CD14-positive monocyte (primary cell): ENCODE results near the gene DPH6. TPM values are rescaled to one million over a fixed set of nuclear protein-coding genes. Genes with fewer than 3 reads are reported as not detected.

Source experiments
- DNase-seq, 3 donors: peaks; one replicate each; pipeline ENCODE4 v3.0.0-alpha.2; 2011 to 2022
- H2AFZ ChIP-seq: 2 replicates; pipeline ENCODE4 v1.6.0; 2012; ENCODE audit warnings: mild to moderate bottlenecking, low read depth, low read length, inconsistent platforms; ENCODE audit not compliant: insufficient read depth, poor library complexity, severe bottlenecking
- H3K27ac ChIP-seq, 2 donors: 1 replicate in 1 of 2; 2 replicates in 1 of 2; pipeline ENCODE4 v1.5.1; 2012 to 2013; ENCODE audit warnings: low read length in 2 of 2, control low read depth in 1 of 2, inconsistent platforms in 1 of 2, low read depth in 1 of 2, mild to moderate bottlenecking in 1 of 2
- H3K27me3 ChIP-seq, 2 donors: one replicate each; pipeline versions ENCODE4 v1.6.0 to v1.6.1; 2011 to 2013; ENCODE audit warnings: low read length in 2 of 2; ENCODE audit not compliant: control insufficient read depth in 2 of 2, insufficient read depth in 2 of 2
- H3K36me3 ChIP-seq, 2 donors: replicated peaks in 1 of 2; 1 replicate in 1 of 2; 2 replicates in 1 of 2; pipeline versions ENCODE4 v1.5.1 to v1.6.1; 2012 to 2013; ENCODE audit warnings: low read length in 2 of 2, control low read depth in 1 of 2, inconsistent platforms in 1 of 2, mild to moderate bottlenecking in 1 of 2; ENCODE audit not compliant: insufficient read depth in 2 of 2, control insufficient read depth in 1 of 2
- H3K4me1 ChIP-seq, 2 donors: 1 replicate in 1 of 2; 2 replicates in 1 of 2; pipeline versions ENCODE4 v1.5.1 to v1.6.1; 2012 to 2013; ENCODE audit warnings: low read length in 2 of 2, control low read depth in 1 of 2, inconsistent platforms in 1 of 2, mild to moderate bottlenecking in 1 of 2, moderate library complexity in 1 of 2; ENCODE audit not compliant: insufficient read depth in 2 of 2, control insufficient read depth in 1 of 2
- H3K4me2 ChIP-seq: replicated peaks from 2 replicates; pipeline ENCODE3; 2012; ENCODE audit warnings: low read length, moderate library complexity, mild to moderate bottlenecking; ENCODE audit not compliant: poor library complexity, severe bottlenecking; ENCODE audit errors: extremely low read depth
- H3K4me3 ChIP-seq, 3 experiments: fragments of 200-600 bp in 1 of 3; sonication (generic) in 1 of 3; replicated peaks in 1 of 3; 1 replicate in 2 of 3; 2 replicates in 1 of 3; pipeline ENCODE4 v1.5.1; 2011 to 2013; ENCODE audit warnings: low read length in 3 of 3, mild to moderate bottlenecking in 3 of 3, control low read depth in 2 of 3, low read depth in 2 of 3, inconsistent platforms in 1 of 3, moderate library complexity in 1 of 3
- H3K79me2 ChIP-seq: 2 replicates; pipeline ENCODE4 v1.6.0; 2012; ENCODE audit warnings: mild to moderate bottlenecking, control low read depth, inconsistent platforms, low read length, moderate library complexity; ENCODE audit not compliant: insufficient read depth
- H3K9ac ChIP-seq: 2 replicates; pipeline ENCODE4 v1.6.0; 2017; ENCODE audit warnings: low read length, mild to moderate bottlenecking; ENCODE audit not compliant: insufficient read depth, poor library complexity, severe bottlenecking
- H3K9me3 ChIP-seq, 2 donors: replicated peaks in 1 of 2; 1 replicate in 1 of 2; 2 replicates in 1 of 2; pipeline versions ENCODE4 v1.5.1 to v1.6.1; 2012 to 2013; ENCODE audit warnings: low read length in 2 of 2, control low read depth in 1 of 2; ENCODE audit not compliant: control insufficient read depth in 1 of 2, insufficient read depth in 1 of 2
- H4K20me1 ChIP-seq: 2 replicates; pipeline ENCODE4 v1.6.0; 2012; ENCODE audit warnings: mild to moderate bottlenecking, low read length, control low read depth, moderate library complexity; ENCODE audit not compliant: insufficient read depth
- H3K27ac Mint-ChIP-seq, 7 donors: one replicate each; pipeline ENCODE4 v1.8.0; 2020; ENCODE audit warnings: mild to moderate bottlenecking in 7 of 7, mixed read lengths in 7 of 7, moderate library complexity in 6 of 7, inconsistent platforms in 2 of 7
- H3K27me3 Mint-ChIP-seq, 3 donors: one replicate each; pipeline ENCODE4 v1.8.0; 2021 to 2022; ENCODE audit warnings: low read depth in 3 of 3, mild to moderate bottlenecking in 3 of 3, mixed read lengths in 3 of 3, moderate library complexity in 3 of 3, inconsistent platforms in 1 of 3
- H3K36me3 Mint-ChIP-seq, 2 donors: one replicate each; pipeline ENCODE4 v1.8.0; 2020; ENCODE audit warnings: mixed read lengths in 2 of 2, inconsistent platforms in 1 of 2, mild to moderate bottlenecking in 1 of 2
- H3K4me1 Mint-ChIP-seq: one replicate; pipeline ENCODE4 v1.8.0; 2020; ENCODE audit warnings: mild to moderate bottlenecking, mixed read lengths
- H3K4me3 Mint-ChIP-seq, 2 donors: one replicate each; pipeline ENCODE4 v1.8.0; 2020; ENCODE audit warnings: mild to moderate bottlenecking in 2 of 2, mixed read lengths in 2 of 2, moderate library complexity in 1 of 2
- H3K9me3 Mint-ChIP-seq, 7 donors: one replicate each; pipeline ENCODE4 v1.8.0; 2020 to 2022; ENCODE audit warnings: mixed read lengths in 7 of 7, mild to moderate bottlenecking in 6 of 7, moderate library complexity in 6 of 7, inconsistent platforms in 2 of 7
- CTCF ChIP-seq: fragments of 200-600 bp; IDR thresholded peaks from one replicate; pipeline ENCODE4 v1.8.0; 2022; ENCODE audit warnings: antibody characterized with exemption, mild to moderate bottlenecking
- WGBS: methylation state at CpG from one replicate; pipeline ENCODE4 v1.1.5; 2013; ENCODE audit warnings: missing lambda C conversion rate; ENCODE audit not compliant: insufficient coverage; 5-methylcytosine and 5-hydroxymethylcytosine counted together
- intact Hi-C, 2 donors: fragments of 100-400 bp; cut with micrococcal nuclease; formaldehyde crosslinking; loops; one replicate each; pipeline versions ENCODE4 v1.15.0 to v1.15.1; 2023
- polyA plus RNA-seq, 3 donors: library from polyadenylated mRNA; depleted of rRNA in 1 of 3; unstranded in 2 of 3; stranded (reverse) in 1 of 3; fragments of 300-500 nt in 2 of 3; fragments of >200 nt in 1 of 3; fragmentation: Illumina TruSeq in 2 of 3; gene quantifications; 1 replicate in 2 of 3; 2 replicates in 1 of 3; pipeline ENCODE4 v1.2.3, GENCODE V29; 2012 to 2021

The DPH6 gene
- polyA plus RNA-seq, 3 donors, result 7.6 to 18.2 (median 13.6) TPM

- Mint-ChIP-seq H3K27me3 (no peaks in the 10 kb centered on the region), H3K9me3 (no peaks in the 10 kb centered on the region), H3K4me3 (no peak overlapping the region), H3K27ac (peak overlapping the region in 2 of 7 donors; percentile 30 to 33), H3K4me1 (peaks cover 9% of the 10 kb centered on the region), H3K36me3 (peaks cover 0 to 2% of the 10 kb centered on the region in 2 donors)
- Histone ChIP-seq H4K20me1 (no peaks in the 10 kb centered on the region), H2AFZ (no peak overlapping the region), H3K9me3 (no peaks in the 10 kb centered on the region), H3K4me3 (no peak overlapping the region), H3K36me3 (no peaks in the 10 kb centered on the region), H3K9ac (no peak overlapping the region), H3K27ac (peak overlapping the region in 1 of 2 donors; percentile 21), H3K4me2 (no peak overlapping the region), H3K79me2 (no peaks in the 10 kb centered on the region), H3K27me3 (no peaks in the 10 kb centered on the region), H3K4me1 (peaks cover 3 to 10% of the 10 kb centered on the region in 2 donors)
- peak in 1 of 3 donors; percentile 4 for DNase-seq
- no peak for TF ChIP-seq CTCF
- no CpG with 5 or more reads among the region's 1 CpG for WGBS
- intact Hi-C loops, result no loop called here
Measured at GRCh38 chr15:35505141-35505540, 40.8 kb downstream of the DPH6 start.

GRCh38 chr15:35499723-35500122 lies 46.2 kb downstream of the DPH6 start:
- no peaks in the 10 kb centered on the region for H3K9me3 ChIP-seq
- Mint-ChIP-seq H3K27me3 (no peaks in the 10 kb centered on the region), H3K4me3 (no peak overlapping the region), H3K4me1 (peaks cover 4% of the 10 kb centered on the region), H3K9me3 (peaks cover 0 to 3% (median 0%) of the 10 kb centered on the region in 7 donors), H3K27ac (no peak overlapping the region), H3K36me3 (peaks cover 0 to 3% of the 10 kb centered on the region in 2 donors)
- DNase-seq, result no peak
- no peak for TF ChIP-seq CTCF
- no peaks in the 10 kb centered on the region for H4K20me1 ChIP-seq
- H3K27me3 ChIP-seq, result no peaks in the 10 kb centered on the region
- no peaks in the 10 kb centered on the region for H3K79me2 ChIP-seq
- no peak overlapping the region for H3K4me2 ChIP-seq
- no peak overlapping the region for H3K9ac ChIP-seq
- 96% methylated on average over 3 of the region's 4 CpGs for WGBS
- no peak overlapping the region for H3K4me3 ChIP-seq
- intact Hi-C loops, result no loop called here
- no peaks in the 10 kb centered on the region for H3K4me1 ChIP-seq
- H2AFZ ChIP-seq, result no peak overlapping the region
- H3K36me3 ChIP-seq, result no peaks in the 10 kb centered on the region
- H3K27ac ChIP-seq, result no peak overlapping the region
